GM21619 (cell line): ENCODE measurements around the gene MGRN1.

Source experiments
- ATAC-seq: cut with Tn5 transposase; IDR thresholded peaks from one replicate; pipeline ENCODE4 v1.9.1; 2021; ENCODE audit not compliant: unreplicated experiment

Gene MGRN1

GRCh38 chr16:4624015-4624826, at the start of gene MGRN1:
TSS of gene MGRN1 (plus strand) at chr16:4624826. CDS start at chr16:4624961, 135 bp downstream.
- ATAC-seq, result peak; percentile 68

DNA sequence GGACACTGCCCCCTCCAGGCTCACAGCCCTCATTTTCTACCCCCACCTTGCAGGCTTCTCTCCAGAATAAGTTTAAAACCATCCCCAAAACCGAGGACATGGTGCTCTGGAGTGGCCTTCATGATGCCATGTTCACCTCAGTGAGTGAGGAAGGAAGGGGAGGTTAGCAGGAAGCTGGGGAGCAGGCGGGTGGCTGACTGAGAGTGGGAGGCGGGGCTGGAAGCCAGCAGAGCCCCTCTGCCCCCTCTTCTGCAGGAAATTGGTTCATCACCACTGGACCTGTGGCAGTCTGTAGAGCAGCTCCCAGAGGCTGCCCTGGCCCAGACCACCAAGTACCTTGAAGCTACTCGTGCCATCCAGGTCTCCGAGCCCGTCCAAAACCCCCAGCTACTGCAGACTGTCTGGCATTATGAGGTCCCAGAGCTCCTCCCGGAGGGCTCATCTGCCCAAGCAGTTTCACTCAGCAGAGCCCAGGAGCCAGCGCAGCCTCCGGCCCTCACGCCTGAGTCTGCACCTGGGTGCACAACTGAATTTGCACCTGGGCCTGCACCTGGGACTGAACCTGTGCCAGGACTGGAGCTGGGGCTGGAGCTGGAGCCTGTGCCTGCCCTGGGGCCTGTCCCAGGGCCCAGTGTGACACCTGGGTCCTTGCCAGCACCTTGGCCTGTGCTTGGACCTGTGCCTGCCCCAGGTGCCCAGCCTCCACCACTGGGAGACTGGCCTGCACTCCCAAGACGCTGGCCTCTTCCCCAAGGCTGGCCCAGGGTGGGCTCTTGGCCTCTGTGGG, 49.5 kb upstream of the MGRN1 start:
- ATAC-seq, result no peak

DNA sequence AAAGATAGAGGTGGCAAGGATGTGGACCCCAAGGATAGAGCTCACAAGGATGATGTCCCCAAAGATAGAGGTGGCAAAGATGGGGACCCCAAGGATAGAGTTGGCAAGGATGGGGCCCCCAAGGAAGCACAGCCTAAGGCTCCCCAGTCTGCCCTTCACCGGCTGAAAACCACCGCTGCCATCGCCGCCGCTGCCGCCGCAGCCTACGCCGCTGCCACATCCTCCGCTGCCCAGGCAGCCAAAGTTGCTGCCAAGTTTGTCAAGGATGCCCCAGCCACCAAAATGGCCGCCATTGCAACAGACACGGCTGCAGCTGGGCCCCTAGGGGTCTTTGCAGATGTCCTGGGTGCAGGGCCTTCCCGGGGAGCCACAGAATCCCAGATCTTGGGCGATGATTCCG, 48.6 kb upstream of the MGRN1 start:
- no peak for ATAC-seq

GRCh38 chr16:4578961-4579530, 45.6 kb upstream of the MGRN1 start:
- no peak for ATAC-seq

- no peak for ATAC-seq
Observed at GRCh38 chr16:4580250-4580649, 44.4 kb upstream of the MGRN1 start.

DNA sequence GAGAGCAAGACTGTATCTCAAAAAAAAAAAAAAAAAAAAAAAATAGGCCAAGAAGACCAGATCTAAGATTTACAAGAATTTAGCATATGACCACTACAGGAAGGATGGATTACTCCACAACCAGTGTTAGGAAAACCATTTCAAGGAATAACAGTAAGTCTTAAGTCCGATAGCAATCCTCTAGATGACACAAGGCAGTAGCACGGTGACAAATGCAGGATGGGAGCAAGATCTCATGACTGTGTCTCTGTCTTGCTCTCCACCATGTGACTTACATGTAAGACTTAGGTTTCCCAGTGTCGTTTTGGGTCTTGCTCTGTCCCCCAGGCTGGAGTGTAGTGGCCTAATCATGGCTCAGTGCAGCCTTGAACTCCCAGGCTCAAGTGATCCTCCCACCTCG, 40.7 kb upstream of the MGRN1 start:
- ATAC-seq, result no peak

- no peak for ATAC-seq
Observed at GRCh38 chr16:4586291-4586690, 38.3 kb upstream of the MGRN1 start.

- no peak for ATAC-seq
Observed at GRCh38 chr16:4588386-4588785, 36.2 kb upstream of the MGRN1 start.

- no peak for ATAC-seq
Observed at GRCh38 chr16:4588961-4589360, 35.7 kb upstream of the MGRN1 start.

- ATAC-seq, result no peak
Observed at GRCh38 chr16:4591191-4591590, 33.4 kb upstream of the MGRN1 start.

DNA sequence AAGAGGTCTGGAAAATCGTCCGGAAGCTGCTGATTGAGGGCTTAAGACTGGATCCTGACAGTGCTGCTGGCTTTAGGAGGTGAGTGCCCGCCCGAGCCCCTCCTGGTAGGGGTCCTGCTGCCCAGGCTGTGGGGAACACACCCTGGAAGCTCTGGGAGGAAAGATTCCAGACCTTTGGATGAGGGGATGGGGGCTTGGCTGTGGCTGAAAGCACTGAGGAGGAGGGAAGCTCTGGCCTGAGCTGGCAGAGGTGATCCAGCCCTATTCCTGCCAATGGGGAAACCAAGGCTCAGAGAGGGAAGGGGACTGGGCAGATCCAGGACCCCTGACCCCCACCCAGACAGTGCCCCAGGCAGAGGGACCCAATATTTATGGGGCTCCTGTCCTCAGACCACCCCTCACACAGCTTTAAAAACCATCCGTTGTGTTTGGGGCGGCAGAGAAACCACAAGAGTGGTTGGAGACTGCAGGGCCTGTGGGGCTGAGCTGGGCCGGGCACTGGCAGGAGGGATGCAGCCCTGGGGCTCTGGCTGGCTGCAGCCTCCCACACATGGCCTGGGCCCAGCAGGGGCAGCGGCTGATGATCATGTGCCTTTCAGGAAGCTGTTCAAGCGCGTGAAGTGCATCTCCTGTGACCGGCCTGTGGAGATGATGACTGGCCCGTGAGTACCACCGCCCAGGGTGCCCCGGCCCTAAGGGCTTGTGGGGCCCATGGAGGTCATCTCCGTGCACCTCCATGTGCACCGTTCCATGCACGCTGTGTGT, 32.7 kb upstream of the MGRN1 start:
- no peak for ATAC-seq

DNA sequence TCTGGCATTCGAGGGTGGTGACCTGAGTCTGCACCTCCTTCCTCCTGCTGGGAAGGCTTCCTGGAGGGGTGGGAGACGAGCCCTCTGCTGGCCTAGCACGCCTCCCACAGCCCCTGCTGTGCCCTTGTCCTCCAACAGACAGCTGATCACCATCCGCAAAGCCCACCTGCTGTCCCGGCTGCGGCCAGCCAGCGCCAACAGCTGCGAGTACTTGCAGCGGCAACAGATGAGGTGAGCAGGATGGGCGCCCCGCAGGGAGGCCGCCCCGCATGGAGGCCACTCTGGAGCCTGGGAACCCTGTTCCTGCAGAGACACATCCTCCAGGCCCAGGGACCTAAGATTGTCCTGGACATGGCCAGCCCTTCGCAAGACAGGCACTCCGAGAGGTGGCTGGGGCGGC, 31.5 kb upstream of the MGRN1 start:
- no peak for ATAC-seq

GRCh38 chr16:4594433-4595410, 29.9 kb upstream of the MGRN1 start:
- ATAC-seq, result no peak

- ATAC-seq, result no peak
Observed at GRCh38 chr16:4597174-4597573, 27.5 kb upstream of the MGRN1 start.

DNA sequence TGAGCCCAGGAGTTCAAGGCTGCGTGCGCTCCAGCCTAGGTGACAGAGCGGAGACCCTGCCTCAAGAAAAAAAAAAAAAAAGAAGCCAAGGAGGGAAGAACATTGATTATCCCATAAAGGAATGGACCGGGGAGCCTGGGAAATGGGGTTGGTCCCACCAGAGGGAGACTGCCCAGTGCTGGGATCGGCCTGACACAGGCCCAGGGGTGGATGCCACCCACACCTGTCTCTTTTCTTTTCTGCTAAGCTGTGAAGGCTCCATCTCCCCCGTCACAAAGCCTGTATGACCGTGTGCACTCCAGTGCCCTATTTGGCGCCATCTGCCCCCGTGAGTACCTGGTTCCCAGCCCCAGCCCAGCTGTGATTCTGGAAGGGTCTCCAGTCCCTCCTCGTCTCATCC, 25.6 kb upstream of the MGRN1 start:
- ATAC-seq, result no peak

DNA sequence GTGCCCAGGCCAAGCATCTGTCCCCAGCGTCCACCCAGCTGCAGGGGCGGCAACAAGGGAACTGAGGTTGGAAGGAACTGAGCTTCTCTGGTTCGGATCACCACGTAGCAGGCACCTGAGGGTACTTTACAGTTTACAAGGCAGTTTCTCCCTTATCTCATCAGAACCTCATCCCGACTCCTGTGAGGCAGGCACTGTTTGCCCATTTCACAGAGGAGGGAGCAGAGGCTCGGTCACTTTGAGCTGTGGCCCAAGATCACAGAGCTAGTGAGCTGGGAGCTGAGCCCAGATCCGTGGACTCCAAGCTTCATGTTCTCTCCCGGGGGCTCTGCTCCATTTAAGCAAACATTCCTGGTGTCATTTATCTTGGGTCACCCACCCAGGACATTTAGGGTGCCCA, 25.1 kb upstream of the MGRN1 start:
- no peak for ATAC-seq

GRCh38 chr16:4601036-4601863, 23.4 kb upstream of the MGRN1 start:
- ATAC-seq, result no peak

DNA sequence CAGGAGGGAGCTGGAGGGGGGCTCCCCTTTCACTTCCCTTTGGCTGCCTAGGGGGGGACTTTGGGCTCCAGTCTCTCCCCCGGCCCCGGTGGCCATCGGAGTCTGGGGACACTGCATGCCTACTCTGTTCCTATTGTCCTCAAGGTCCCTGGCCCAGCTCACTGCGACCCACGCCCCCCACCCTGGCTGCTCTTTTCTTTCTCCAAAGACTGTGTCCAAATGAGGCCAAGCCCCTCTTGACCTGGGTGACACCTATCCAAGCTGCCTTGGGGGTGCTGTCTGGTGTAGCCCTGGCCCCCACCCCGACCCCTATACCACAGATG, 22.8 kb upstream of the MGRN1 start:
- no peak for ATAC-seq

DNA sequence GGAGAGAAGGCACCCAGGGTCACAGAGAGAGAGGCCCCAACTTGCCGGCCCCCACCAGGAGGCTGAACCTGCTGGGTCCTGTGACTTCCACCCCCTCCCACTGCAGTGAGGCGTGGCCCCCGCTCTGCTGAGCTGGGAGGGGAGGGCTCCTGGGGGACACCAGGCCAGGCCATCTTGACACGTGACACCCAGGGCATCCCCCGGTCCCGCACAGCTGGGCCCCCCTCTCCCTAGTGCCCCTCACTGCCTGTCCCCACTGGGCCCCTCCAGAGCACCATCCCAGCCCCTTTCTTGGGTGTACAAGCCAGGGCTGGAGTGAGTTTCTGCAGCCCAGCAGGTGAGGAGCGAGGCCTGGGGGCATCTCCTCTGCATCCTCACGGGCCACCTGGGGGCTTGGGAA, 22.3 kb upstream of the MGRN1 start:
- no peak for ATAC-seq
